ENCODE measurements around the gene TTLL8. TPM values are rescaled to one million over a fixed set of nuclear protein-coding genes. Genes with fewer than 3 reads are reported as not detected.
A peak's percentile ranks its signal among the peaks of the same experiment; 100 is the strongest.

The TTLL8 gene
- total RNA-seq, result not detected in 2 replicates

DNA sequence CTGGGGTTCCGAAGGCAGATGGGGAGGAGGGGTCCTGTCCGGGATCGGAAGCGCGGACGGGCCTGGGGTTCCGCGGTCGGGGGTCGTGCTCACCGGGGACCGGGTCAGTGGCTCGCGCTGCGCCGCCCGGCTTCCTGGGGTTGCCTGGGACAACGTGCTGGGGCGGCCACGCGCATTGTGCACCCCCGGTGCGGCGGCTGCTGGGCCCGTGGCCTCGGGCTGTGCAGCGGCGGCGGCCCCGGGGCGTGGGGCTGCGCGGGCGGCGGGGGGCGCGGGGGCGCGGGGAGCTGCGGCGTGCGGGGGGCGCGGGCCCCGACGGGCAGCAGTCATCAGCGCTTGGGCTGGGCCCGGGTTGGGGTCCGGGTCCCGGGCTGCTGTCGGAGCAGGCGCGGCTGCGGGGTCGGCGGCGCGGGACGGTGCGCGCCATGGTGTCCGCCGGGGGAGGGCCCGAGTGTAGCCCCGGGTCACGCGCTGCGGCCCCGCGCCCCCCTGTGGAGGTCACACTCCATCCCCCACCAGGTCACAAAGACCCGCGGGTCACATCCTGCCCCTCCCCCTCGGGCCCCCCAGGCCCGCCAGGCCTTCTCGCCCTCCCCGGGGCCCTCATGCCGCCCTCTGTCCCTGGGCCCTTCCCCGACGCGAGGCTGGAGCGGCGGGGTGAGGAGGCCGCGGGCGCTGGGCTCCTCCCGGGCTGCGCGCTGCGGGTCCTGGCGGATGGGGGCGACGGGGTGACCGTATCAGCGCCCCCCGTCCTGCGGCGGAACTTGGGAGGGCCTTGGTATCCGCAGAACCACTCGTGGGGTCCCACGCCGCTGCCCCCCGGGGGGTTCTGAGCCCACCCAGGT lies at the start of gene TTLL8:
Gene TTLL8 (minus strand): TSS at position 238 of the 845 bp plus-strand sequence.
- H4K20me1 ChIP-seq (ENCODE audit: insufficient read depth, low read length), result no peaks in the 10 kb centered on the region
- no peaks in the 10 kb centered on the region for H3K4me1 ChIP-seq (ENCODE audit: insufficient read depth, low read length)
- no peak within 1 kb of the TSS for H2AFZ ChIP-seq (ENCODE audit: low read length)
- peaks cover 17% of the 10 kb centered on the region for H3K27me3 ChIP-seq (ENCODE audit: insufficient read depth, low read length)
- H3K9me3 ChIP-seq (ENCODE audit: low read depth, low read length), result peaks cover 7% of the 10 kb centered on the region
- H3K4me2 ChIP-seq (ENCODE audit: insufficient read depth, low read length), result peak within 1 kb of the TSS; percentile 51
- H3K79me2 ChIP-seq (ENCODE audit: insufficient read depth, low read length), result no peaks in the 10 kb centered on the region
- no peaks in the 10 kb centered on the region for H3K36me3 ChIP-seq (ENCODE audit: insufficient read depth, low read length)
- TF ChIP-seq, protein P1, sequence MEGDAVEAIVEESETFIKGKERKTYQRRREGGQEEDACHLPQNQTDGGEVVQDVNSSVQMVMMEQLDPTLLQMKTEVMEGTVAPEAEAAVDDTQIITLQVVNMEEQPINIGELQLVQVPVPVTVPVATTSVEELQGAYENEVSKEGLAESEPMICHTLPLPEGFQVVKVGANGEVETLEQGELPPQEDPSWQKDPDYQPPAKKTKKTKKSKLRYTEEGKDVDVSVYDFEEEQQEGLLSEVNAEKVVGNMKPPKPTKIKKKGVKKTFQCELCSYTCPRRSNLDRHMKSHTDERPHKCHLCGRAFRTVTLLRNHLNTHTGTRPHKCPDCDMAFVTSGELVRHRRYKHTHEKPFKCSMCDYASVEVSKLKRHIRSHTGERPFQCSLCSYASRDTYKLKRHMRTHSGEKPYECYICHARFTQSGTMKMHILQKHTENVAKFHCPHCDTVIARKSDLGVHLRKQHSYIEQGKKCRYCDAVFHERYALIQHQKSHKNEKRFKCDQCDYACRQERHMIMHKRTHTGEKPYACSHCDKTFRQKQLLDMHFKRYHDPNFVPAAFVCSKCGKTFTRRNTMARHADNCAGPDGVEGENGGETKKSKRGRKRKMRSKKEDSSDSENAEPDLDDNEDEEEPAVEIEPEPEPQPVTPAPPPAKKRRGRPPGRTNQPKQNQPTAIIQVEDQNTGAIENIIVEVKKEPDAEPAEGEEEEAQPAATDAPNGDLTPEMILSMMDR (IDR thresholded peaks at IDR 0.05; ENCODE audit: extremely low read depth, low read depth, low read length), result no peak
- H3K27ac ChIP-seq (ENCODE audit: low read depth, low read length), result no peak within 1 kb of the TSS
- H3K4me3 ChIP-seq (ENCODE audit: insufficient read depth, low read length), result no peak within 1 kb of the TSS
- DNase-seq (ENCODE audit: insufficient read length, low spot score, missing footprints), result no peak

DNA sequence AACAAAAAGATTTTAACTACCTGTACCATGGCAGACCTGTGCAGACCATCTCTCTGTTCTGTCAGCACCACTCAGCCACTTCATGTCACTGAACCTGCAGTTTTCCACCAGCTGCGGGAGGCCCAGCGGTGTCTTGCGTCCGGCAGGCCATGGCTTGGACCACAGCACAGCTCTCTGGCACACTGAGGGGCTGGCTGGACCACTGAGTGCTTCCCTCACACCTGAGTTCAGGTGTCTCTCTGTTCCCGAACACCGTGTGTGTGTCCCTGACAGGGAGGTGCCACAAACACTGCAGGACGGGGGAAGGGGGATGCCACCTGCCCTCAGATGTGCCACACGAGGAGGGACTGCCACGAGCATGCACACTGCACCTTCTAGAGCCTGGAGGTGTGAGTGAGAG lies 49.4 kb upstream of the TTLL8 start:
- TF ChIP-seq, protein P1 (IDR thresholded peaks at IDR 0.05; ENCODE audit: extremely low read depth, low read depth, low read length), result no peak

GRCh38 chr22:50105208-50106100 lies 47.4 kb upstream of the TTLL8 start:
- no peak for DNase-seq (ENCODE audit: insufficient read length, low spot score, missing footprints)
- no peak overlapping the region for H2AFZ ChIP-seq (ENCODE audit: low read length)
- H3K27ac ChIP-seq (ENCODE audit: low read depth, low read length), result no peak overlapping the region

More for the DNA sequence above, 49.4 kb upstream of the TTLL8 start:
- Histone ChIP-seq H3K4me3 (ENCODE audit: insufficient read depth, low read length) (no peak overlapping the region), H3K36me3 (ENCODE audit: insufficient read depth, low read length) (no peaks in the 10 kb centered on the region), H3K4me1 (ENCODE audit: insufficient read depth, low read length) (no peaks in the 10 kb centered on the region), H3K79me2 (ENCODE audit: insufficient read depth, low read length) (no peaks in the 10 kb centered on the region), H3K27me3 (ENCODE audit: insufficient read depth, low read length) (no peaks in the 10 kb centered on the region), H3K4me2 (ENCODE audit: insufficient read depth, low read length) (no peak overlapping the region), H4K20me1 (ENCODE audit: insufficient read depth, low read length) (no peaks in the 10 kb centered on the region), H3K27ac (ENCODE audit: low read depth, low read length) (no peak overlapping the region), H2AFZ (ENCODE audit: low read length) (no peak overlapping the region), H3K9me3 (ENCODE audit: low read depth, low read length) (no peaks in the 10 kb centered on the region)
- no peak for DNase-seq (ENCODE audit: insufficient read length, low spot score, missing footprints)

More at GRCh38 chr22:50105208-50106100, 47.4 kb upstream of the TTLL8 start:
- H3K4me2 ChIP-seq (ENCODE audit: insufficient read depth, low read length), result no peak overlapping the region
- peaks cover 5% of the 10 kb centered on the region for H3K27me3 ChIP-seq (ENCODE audit: insufficient read depth, low read length)
- no peak overlapping the region for H3K4me3 ChIP-seq (ENCODE audit: insufficient read depth, low read length)
- no peaks in the 10 kb centered on the region for H3K79me2 ChIP-seq (ENCODE audit: insufficient read depth, low read length)
- TF ChIP-seq, protein P1 (IDR thresholded peaks at IDR 0.05; ENCODE audit: extremely low read depth, low read depth, low read length), result no peak
- H3K9me3 ChIP-seq (ENCODE audit: low read depth, low read length), result no peaks in the 10 kb centered on the region
- no peaks in the 10 kb centered on the region for H3K36me3 ChIP-seq (ENCODE audit: insufficient read depth, low read length)
- H3K4me1 ChIP-seq (ENCODE audit: insufficient read depth, low read length), result no peaks in the 10 kb centered on the region
- no peaks in the 10 kb centered on the region for H4K20me1 ChIP-seq (ENCODE audit: insufficient read depth, low read length)

Data from osteoblast (primary cell).